AG04449 (cell line): ENCODE data around the gene ZNFX1.

Experiments
- CTCF ChIA-PET: fragments of 350-600 bp; formaldehyde crosslinking; extraction: SDS; loops from one replicate; lab custom pipeline; 2021; ENCODE audit warnings: antibody characterized with exemption; lab: Yijun Ruan, JAX
- POLR2A ChIA-PET: fragments of 400-600, 350-600 bp; formaldehyde crosslinking; extraction: SDS; loops from one replicate; lab custom pipeline; 2020; ENCODE audit warnings: antibody characterized with exemption, inconsistent platforms; lab: Yijun Ruan, JAX
- DNase-seq: peaks from one replicate; pipeline ENCODE4 v3.0.0-alpha.2; 2010; ENCODE audit warnings: low read depth, low spot score
- H3K4me3 ChIP-seq: 2 replicates; pipeline ENCODE4 v1.5.1; 2011; ENCODE audit warnings: low read depth, mild to moderate bottlenecking, control low read depth, low read length
- TF ChIP-seq, protein P1 (sequence below): IDR thresholded peaks from one replicate; pipeline ENCODE4 v1.5.1; 2011; ENCODE audit warnings: mild to moderate bottlenecking, moderate library complexity, low read length, control low read depth, inconsistent platforms; ENCODE audit not compliant: insufficient read depth; ENCODE audit errors: missing control alignments

The ZNFX1 gene

DNA sequence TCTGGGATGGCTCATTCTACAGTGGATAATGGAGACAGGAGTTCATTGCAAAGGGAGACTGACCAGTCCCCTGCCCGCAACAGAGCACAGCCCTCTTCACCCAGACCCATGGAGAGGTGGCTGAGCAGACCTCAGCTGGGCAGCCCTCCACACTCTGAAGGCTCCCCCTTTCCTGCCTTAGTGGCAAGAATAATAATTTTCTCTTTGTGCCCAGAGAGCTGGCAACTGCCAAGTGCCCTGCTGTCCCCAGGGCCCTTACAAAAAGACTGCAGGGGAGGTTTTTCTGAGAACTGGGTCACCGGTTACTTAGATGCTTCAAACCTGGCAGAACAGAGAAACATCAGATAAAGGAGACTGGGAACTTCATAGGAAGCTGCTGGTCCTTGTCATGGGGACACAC lies 35.4 kb upstream of the ZNFX1 start:
- POLR2A ChIA-PET: no interaction called here
- H3K4me3 ChIP-seq: no peak overlapping the region
- no peak for DNase-seq
- TF ChIP-seq, protein P1, sequence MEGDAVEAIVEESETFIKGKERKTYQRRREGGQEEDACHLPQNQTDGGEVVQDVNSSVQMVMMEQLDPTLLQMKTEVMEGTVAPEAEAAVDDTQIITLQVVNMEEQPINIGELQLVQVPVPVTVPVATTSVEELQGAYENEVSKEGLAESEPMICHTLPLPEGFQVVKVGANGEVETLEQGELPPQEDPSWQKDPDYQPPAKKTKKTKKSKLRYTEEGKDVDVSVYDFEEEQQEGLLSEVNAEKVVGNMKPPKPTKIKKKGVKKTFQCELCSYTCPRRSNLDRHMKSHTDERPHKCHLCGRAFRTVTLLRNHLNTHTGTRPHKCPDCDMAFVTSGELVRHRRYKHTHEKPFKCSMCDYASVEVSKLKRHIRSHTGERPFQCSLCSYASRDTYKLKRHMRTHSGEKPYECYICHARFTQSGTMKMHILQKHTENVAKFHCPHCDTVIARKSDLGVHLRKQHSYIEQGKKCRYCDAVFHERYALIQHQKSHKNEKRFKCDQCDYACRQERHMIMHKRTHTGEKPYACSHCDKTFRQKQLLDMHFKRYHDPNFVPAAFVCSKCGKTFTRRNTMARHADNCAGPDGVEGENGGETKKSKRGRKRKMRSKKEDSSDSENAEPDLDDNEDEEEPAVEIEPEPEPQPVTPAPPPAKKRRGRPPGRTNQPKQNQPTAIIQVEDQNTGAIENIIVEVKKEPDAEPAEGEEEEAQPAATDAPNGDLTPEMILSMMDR: no peak
- CTCF ChIA-PET: interaction anchor here (1.0 to 2.3 kb wide), 3 partner anchors 10 to 228 kb away, joined by 3 to 6 read pairs (median 5); no protein-coding TSS in a partner anchor

DNA sequence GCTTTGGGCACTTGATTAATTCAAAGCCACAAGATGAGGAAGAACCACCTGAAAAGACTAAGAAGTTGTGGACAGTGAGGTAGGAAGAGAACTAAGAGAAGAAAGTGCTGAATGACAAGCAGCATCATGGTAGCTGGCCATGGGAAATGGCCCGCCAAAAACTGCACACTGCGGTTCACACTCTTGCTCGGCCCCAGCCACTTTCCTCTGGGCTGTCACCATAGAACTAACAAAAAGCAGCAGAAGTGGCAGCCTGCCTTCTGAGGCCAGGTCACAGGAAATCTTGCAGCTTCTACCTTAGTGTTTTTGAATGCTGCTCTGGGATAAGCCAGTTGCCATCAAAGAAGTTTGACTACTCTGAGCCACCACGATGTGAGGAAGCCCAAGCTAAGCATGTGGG lies 34.8 kb upstream of the ZNFX1 start:
- POLR2A ChIA-PET: no interaction called here
- DNase-seq: no peak
- CTCF ChIA-PET: interaction anchor here (1.0 to 2.3 kb wide), 3 partner anchors 11 to 229 kb away, joined by 3 to 6 read pairs (median 5); no protein-coding TSS in a partner anchor
- no peak overlapping the region for H3K4me3 ChIP-seq
- TF ChIP-seq, protein P1: no peak

DNA sequence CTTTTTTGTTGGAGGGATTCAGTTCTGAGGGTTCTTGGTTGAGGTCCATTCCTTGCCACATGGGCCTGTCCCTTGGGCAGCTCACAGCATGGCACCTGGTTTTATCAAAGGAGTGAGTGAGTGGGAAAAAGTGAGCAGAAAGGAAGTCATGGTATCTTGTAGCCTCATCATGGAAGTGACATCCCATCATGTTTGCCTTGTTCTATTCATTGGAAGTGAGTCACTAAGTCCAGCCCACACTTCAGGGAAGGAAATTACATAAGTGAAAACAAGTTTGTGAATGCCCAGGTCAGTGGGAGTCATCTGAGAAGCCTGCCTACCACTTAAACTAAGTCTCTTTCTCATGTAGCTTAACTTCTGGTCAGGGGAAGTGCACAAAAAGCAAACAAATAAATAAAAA lies 32.8 kb upstream of the ZNFX1 start:
- POLR2A ChIA-PET: no interaction called here
- DNase-seq: no peak

GRCh38 chr20:49308875-49309274 lies 31.0 kb upstream of the ZNFX1 start:
- H3K4me3 ChIP-seq: no peak overlapping the region
- ChIA-PET CTCF (interaction anchor here (1.8 kb wide), 1 partner anchor 12 kb away, joined by 5 read pairs; no protein-coding TSS in a partner anchor), POLR2A (no interaction called here)
- DNase-seq: no peak
- TF ChIP-seq, protein P1: no peak

More for the DNA sequence above, 32.8 kb upstream of the ZNFX1 start:
- no peak overlapping the region for H3K4me3 ChIP-seq
- CTCF ChIA-PET: interaction anchor here (0.9 to 1.8 kb wide), 5 partner anchors 8 to 199 kb away, joined by 3 to 5 read pairs (median 3); no protein-coding TSS in a partner anchor
- TF ChIP-seq, protein P1: no peak

GRCh38 chr20:49306903-49307620 lies 29.2 kb upstream of the ZNFX1 start:
- CTCF ChIA-PET: interaction anchor here (1.0 kb wide), 1 partner anchor 61 kb away, joined by 3 read pairs; no protein-coding TSS in a partner anchor
- DNase-seq: no peak

GRCh38 chr20:49303065-49303552 lies 25.3 kb upstream of the ZNFX1 start:
- CTCF ChIA-PET: interaction anchor here (0.6 to 2.7 kb wide), 11 partner anchors 11 to 402 kb away, joined by 3 to 10 read pairs (median 3); no protein-coding TSS in a partner anchor
- POLR2A ChIA-PET: interaction anchor here (1.3 to 2.0 kb wide), 4 partner anchors 11 to 25 kb away, joined by 4 to 8 read pairs (median 6); partner anchors contain the start of gene ZNFX1
- TF ChIP-seq, protein P1: no peak
- H3K4me3 ChIP-seq: no peak overlapping the region
- no peak for DNase-seq

More at GRCh38 chr20:49306903-49307620, 29.2 kb upstream of the ZNFX1 start:
- no peak overlapping the region for H3K4me3 ChIP-seq
- TF ChIP-seq, protein P1: no peak
- POLR2A ChIA-PET: no interaction called here
